HAP-1 (cell line): ENCODE measurements around the gene ADAR.

Source experiments
- DNase-seq, 2 experiments: peaks; one replicate each; pipeline ENCODE4 v3.0.0-alpha.2; 2016 to 2020; ENCODE audit warnings: low spot score in 2 of 2
- H3K27me3 ChIP-seq: fragments of 250-450 bp; sonication (Bioruptor Pico); 2 replicates; pipeline ENCODE4 v1.5.1; 2020; ENCODE audit warnings: low read depth, mild to moderate bottlenecking, moderate library complexity
- H3K36me3 ChIP-seq: fragments of 250-450 bp; sonication (Bioruptor Pico); replicated peaks from 2 replicates; pipeline ENCODE4 v1.5.1; 2020; ENCODE audit warnings: mild to moderate bottlenecking
- H3K4me1 ChIP-seq: fragments of 250-450 bp; sonication (Bioruptor Pico); 2 replicates; pipeline ENCODE4 v1.5.1; 2020; ENCODE audit warnings: mild to moderate bottlenecking
- H3K4me3 ChIP-seq: fragments of 250-450 bp; sonication (Bioruptor Pico); 2 replicates; pipeline ENCODE4 v1.5.1; 2020; ENCODE audit warnings: mild to moderate bottlenecking, moderate library complexity
- H3K9me3 ChIP-seq: fragments of 250-450 bp; sonication (Bioruptor Pico); 2 replicates; pipeline ENCODE4 v1.5.1; 2020; ENCODE audit warnings: mild to moderate bottlenecking, moderate library complexity
- in situ Hi-C: fragments of 300-500 bp; cut with MboI; formaldehyde crosslinking; loops from 3 replicates; pipeline ENCODE4 v1.14.3; 2020; ENCODE audit warnings: low sequenced_read_pairs, inconsistent platforms, mixed read lengths

Gene ADAR

GRCh38 chr1:154609398-154610380 lies 1.7 kb upstream of the ADAR start:
- DNase-seq = peak; percentile 22 to 34
- in situ Hi-C loops = no loop called here
- peaks cover 28% of the 10 kb centered on the region for H3K4me1 ChIP-seq

GRCh38 chr1:154608397-154609270 lies 648 bp upstream of the ADAR start:
- H3K4me3 ChIP-seq = peak overlapping the region; percentile 47
- peaks cover 28% of the 10 kb centered on the region for H3K4me1 ChIP-seq
- H3K27me3 ChIP-seq = no peaks in the 10 kb centered on the region
- H3K36me3 ChIP-seq = no peaks in the 10 kb centered on the region; the same call in 1 of the 2 replicates
- H3K9me3 ChIP-seq = no peaks in the 10 kb centered on the region
- in situ Hi-C loops = no loop called here
- peak; percentile 71 to 72 for DNase-seq

More at GRCh38 chr1:154609398-154610380, 1.7 kb upstream of the ADAR start:
- H3K9me3 ChIP-seq = no peaks in the 10 kb centered on the region
- H3K4me3 ChIP-seq = no peak overlapping the region
- no peaks in the 10 kb centered on the region; the same call in 1 of the 2 replicates for H3K36me3 ChIP-seq
- no peaks in the 10 kb centered on the region for H3K27me3 ChIP-seq

DNA sequence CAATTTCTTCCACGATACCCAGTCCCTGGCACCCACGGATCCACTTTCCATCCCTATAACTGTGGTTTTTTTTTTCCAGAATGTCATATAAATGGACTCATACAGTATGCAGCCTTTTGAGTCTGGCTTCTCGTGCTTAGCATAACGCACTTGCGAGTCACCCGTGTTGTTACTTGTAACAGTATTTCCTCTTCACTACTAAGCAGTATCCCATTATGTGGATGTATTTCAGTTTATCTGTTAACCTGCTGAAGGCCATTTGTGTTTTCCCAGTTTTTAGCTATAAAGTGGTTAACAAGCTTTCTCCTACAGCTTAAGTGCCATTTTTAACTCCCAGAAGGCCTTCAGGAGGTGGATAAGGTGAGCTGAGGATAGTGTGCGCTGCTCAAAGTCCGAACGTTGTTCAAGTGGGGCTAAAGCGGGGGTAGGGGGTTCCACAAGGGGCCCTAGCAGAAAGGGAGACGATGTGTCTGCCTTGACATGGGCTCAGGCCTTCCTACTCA lies 829 bp downstream of the ADAR start:
- Histone ChIP-seq H3K36me3 (peaks cover 3% of the 10 kb centered on the region), H3K27me3 (no peaks in the 10 kb centered on the region), H3K9me3 (no peaks in the 10 kb centered on the region), H3K4me1 (peaks cover 28% of the 10 kb centered on the region), H3K4me3 (peak overlapping the region; percentile 47)
- in situ Hi-C loops = no loop called here
- DNase-seq = no peak

DNA sequence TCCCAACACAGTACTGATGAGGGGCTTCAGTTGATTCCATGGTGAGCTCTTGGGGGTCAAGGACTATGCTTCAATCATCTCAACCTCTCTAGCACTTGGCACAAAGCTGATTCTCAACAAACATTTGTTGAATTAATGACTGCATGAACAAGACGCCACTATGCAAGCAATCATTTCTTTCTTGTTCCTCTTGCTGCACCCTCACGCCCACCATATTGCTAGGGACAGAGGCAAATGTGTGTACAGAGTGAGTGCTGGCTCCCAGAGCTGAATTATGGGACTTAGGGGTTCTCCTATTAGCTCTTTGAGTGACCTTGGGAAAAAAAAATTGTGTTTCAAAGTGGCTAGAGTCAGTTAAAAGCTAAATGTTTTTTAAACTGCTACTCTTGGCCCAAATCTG lies 2.5 kb downstream of the ADAR start:
- Histone ChIP-seq H3K36me3 (peaks cover 19% of the 10 kb centered on the region), H3K27me3 (no peaks in the 10 kb centered on the region), H3K4me3 (no peak overlapping the region), H3K4me1 (peaks cover 18% of the 10 kb centered on the region), H3K9me3 (no peaks in the 10 kb centered on the region)
- no peak for DNase-seq
- in situ Hi-C loops = no loop called here

GRCh38 chr1:154603317-154603716 lies 4.7 kb downstream of the ADAR start:
- no peak for DNase-seq

DNA sequence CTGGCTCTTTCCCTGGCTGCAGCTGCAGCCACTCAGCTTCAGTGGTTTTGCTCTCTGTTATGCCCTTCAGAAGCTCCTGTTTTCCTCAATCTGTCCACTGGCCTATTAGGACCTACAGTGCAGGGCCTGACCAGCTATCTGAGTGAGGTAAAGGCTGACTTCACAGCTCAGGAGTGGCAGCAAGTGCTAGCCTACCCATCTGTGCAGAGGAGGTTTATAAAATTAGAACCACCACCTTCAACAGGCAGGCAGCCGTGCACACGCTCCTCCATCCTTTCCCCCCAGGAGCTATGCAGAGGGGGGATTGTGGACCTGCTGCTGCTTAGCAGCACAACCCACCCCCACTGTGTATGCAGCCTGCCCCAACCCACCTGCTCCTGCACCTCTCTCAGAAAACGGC lies 8.3 kb downstream of the ADAR start:
- no peaks in the 10 kb centered on the region for H3K27me3 ChIP-seq
- in situ Hi-C loops = no loop called here
- H3K9me3 ChIP-seq = no peaks in the 10 kb centered on the region
- no peak for DNase-seq
- H3K4me1 ChIP-seq = peaks cover 13% of the 10 kb centered on the region
- H3K36me3 ChIP-seq = peaks cover 64% of the 10 kb centered on the region
- no peak overlapping the region for H3K4me3 ChIP-seq

More at GRCh38 chr1:154603317-154603716, 4.7 kb downstream of the ADAR start:
- Histone ChIP-seq H3K4me1 (peaks cover 22% of the 10 kb centered on the region), H3K9me3 (no peaks in the 10 kb centered on the region), H3K36me3 (peaks cover 30% of the 10 kb centered on the region), H3K27me3 (no peaks in the 10 kb centered on the region), H3K4me3 (no peak overlapping the region)
- in situ Hi-C loops = no loop called here

DNA sequence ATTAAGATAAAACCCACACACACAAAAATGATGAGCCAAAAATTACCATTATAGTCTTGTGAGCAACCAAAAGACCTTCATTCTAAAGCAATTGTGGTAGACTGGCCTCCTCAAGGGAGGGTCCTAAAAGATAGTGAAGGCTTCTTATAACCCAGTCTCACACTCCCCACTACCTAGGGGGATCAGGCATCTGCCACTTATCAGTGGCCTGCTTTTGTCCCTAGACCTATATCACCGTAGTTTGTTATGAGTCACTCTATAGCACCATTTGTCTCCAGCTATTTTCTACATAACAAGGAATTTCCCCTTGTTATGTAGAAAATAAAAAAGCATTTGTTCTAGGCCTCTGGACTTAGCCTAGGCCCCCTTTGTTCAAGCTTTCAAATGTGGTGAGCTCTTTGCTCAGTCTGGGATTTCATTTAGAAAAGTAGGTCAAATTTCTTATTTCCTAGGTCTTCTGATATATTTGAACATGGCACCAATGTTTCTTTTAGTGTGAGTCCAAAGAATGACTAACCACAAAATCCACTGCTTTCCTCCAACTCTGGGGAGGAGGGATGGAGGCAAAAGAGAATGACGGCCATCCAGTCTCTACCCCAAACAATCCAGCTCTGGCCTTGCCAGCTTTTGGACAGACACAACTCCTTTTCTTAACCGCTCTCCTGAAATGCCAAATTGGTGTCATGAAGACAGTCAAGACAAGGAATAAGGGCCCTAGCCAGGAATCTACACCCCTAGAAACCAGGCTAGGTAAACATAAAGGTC lies 8.9 kb downstream of the ADAR start:
- H3K36me3 ChIP-seq = peaks cover 70% of the 10 kb centered on the region
- peak in 1 of 2 experiments; percentile 43 for DNase-seq
- no peak overlapping the region for H3K4me3 ChIP-seq
- no peaks in the 10 kb centered on the region for H3K27me3 ChIP-seq
- in situ Hi-C loops = no loop called here
- H3K9me3 ChIP-seq = no peaks in the 10 kb centered on the region
- peaks cover 13% of the 10 kb centered on the region for H3K4me1 ChIP-seq

DNA sequence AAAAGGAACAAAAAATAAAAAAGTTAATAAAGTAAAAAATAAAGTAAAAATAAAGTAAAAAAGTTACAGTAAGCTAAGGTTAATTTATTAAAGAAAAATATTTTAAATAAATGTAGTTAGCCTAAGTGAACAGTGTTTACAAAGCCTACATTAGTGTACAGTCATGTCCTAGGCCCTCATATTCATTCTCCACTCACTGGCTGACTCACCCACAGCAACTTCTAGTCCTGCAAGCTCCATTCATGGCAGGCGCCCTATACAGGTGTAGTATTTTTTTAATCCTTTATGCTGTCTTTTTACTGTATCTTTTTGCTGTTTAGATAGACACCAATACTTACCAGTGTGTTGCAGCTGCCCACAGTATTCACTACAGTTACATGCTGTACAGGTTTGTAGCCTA lies 12.4 kb downstream of the ADAR start:
- Histone ChIP-seq H3K4me1 (peaks cover 13% of the 10 kb centered on the region), H3K36me3 (peaks cover 80% of the 10 kb centered on the region), H3K27me3 (no peaks in the 10 kb centered on the region), H3K9me3 (no peaks in the 10 kb centered on the region), H3K4me3 (no peak overlapping the region)
- in situ Hi-C loops = no loop called here
- DNase-seq = no peak

DNA sequence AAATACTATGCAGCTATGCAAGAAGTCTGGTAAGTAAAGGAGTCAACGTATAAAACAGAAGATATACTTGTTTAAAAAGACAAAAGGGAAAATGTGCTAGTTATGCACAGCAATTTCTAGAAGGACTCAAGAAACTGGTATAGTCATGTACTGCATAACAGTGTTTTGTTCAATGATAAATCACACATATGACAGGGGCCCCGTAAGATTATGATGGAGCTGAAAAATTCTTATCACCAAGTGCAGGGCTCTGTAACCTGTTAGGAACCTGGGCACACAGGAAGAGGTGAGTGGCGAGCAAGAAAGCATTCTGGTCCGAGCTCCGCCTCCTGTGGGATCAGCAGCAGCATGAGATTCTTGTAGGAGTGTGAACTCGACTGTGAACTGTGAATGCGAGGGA lies 13.2 kb downstream of the ADAR start:
- Histone ChIP-seq H3K4me3 (no peak overlapping the region), H3K4me1 (peaks cover 10% of the 10 kb centered on the region), H3K36me3 (peaks cover 85% of the 10 kb centered on the region), H3K9me3 (no peaks in the 10 kb centered on the region), H3K27me3 (no peaks in the 10 kb centered on the region)
- no peak for DNase-seq
- in situ Hi-C loops = no loop called here

DNA sequence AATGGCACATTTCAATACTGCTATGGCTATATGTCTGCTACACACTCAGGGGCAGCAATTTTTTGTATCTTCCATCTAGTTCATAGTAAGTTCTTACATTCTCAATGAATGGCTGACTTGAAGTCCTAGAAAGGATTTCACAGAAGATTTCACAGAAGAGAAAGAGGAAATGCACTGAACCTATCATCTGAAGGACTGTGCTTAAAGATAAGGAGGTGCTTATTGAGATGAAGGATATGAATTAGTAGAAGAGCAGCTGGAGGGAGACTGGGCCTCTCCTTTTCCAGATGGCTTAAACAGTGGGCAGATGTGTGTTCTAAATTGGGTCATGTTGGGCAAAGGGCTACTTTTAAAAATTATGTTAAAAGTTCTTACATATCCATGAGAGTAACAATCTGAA lies 14.6 kb downstream of the ADAR start:
- Histone ChIP-seq H3K27me3 (no peaks in the 10 kb centered on the region), H3K9me3 (no peaks in the 10 kb centered on the region), H3K4me1 (no peaks in the 10 kb centered on the region), H3K36me3 (peaks cover 92% of the 10 kb centered on the region), H3K4me3 (no peak overlapping the region)
- no peak for DNase-seq
- in situ Hi-C loops = no loop called here

- in situ Hi-C loops = no loop called here
- no peak for DNase-seq
- H3K27me3 ChIP-seq = no peaks in the 10 kb centered on the region
- H3K4me3 ChIP-seq = no peak overlapping the region
- no peaks in the 10 kb centered on the region for H3K9me3 ChIP-seq
- H3K4me1 ChIP-seq = no peaks in the 10 kb centered on the region
- H3K36me3 ChIP-seq = peaks cover 92% of the 10 kb centered on the region
Measured at GRCh38 chr1:154591206-154591605, 16.8 kb downstream of the ADAR start.

DNA sequence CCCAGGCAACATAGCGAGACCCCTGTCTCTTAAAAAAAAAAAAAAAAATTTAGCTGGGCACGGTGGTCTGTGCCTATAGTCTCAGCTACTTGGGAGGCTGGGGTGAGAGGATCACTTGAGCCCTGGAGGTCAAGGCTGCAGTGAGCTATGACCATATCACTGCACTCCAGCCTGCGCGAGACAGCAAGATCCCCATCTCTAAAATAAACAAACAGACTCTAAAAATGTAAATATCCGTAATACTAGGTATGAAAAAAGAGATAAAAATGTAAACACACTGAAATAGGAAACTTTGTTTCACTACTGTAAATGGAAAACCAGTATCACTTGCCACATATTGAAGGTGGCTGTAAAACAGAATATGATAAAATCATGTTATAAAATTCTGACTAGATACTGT lies 17.2 kb downstream of the ADAR start:
- in situ Hi-C loops = no loop called here
- Histone ChIP-seq H3K9me3 (no peaks in the 10 kb centered on the region), H3K36me3 (peaks cover 92% of the 10 kb centered on the region), H3K4me3 (no peak overlapping the region), H3K4me1 (no peaks in the 10 kb centered on the region), H3K27me3 (no peaks in the 10 kb centered on the region)
- DNase-seq = no peak

- H3K9me3 ChIP-seq = no peaks in the 10 kb centered on the region
- DNase-seq = no peak
- peaks cover 94% of the 10 kb centered on the region for H3K36me3 ChIP-seq
- no peaks in the 10 kb centered on the region for H3K27me3 ChIP-seq
- H3K4me3 ChIP-seq = no peak overlapping the region
- no peaks in the 10 kb centered on the region for H3K4me1 ChIP-seq
- in situ Hi-C loops = no loop called here
Measured at GRCh38 chr1:154589780-154590179, 18.2 kb downstream of the ADAR start.
